GM21529 (cell line): ENCODE results near the gene MAGI1.
"Not testable (repeated sequence)": the region's sequence is repeated elsewhere in the genome, so short reads cannot be mapped to it uniquely, and the experiment has no call there.

ENCODE experiments used
- ATAC-seq: cut with Tn5 transposase; IDR thresholded peaks from one replicate; pipeline ENCODE4 v1.9.1; 2021; ENCODE audit not compliant: unreplicated experiment

MAGI1 gene

DNA sequence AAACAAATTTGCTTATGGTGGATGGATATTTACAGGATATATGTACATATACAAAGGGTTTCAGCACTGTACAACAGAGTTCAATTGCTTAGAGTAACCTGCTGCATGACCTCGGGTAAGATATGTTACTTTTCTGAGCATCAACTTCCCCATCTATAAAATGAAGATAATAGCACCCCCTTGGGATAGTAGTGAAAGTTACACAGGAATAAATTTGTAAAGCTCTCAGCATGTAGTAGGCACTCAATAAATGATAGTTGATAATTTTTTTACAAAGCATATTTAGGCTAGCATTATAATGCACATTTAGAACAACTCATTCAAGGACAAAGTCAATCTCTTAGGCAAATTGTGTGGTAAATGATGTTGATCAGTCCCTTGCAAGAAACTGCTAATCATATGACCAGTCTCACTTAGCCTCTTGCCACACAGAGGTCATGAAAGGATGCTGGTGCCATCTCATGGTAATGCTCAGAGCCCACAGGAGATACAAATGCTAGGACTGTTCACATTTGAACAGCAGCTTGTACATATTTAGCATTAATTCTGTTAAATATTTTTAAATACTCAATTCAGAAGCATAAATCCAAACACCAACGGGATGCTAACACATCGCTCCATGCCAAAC lies 123.9 kb downstream of the MAGI1 start:
- no peak for ATAC-seq

DNA sequence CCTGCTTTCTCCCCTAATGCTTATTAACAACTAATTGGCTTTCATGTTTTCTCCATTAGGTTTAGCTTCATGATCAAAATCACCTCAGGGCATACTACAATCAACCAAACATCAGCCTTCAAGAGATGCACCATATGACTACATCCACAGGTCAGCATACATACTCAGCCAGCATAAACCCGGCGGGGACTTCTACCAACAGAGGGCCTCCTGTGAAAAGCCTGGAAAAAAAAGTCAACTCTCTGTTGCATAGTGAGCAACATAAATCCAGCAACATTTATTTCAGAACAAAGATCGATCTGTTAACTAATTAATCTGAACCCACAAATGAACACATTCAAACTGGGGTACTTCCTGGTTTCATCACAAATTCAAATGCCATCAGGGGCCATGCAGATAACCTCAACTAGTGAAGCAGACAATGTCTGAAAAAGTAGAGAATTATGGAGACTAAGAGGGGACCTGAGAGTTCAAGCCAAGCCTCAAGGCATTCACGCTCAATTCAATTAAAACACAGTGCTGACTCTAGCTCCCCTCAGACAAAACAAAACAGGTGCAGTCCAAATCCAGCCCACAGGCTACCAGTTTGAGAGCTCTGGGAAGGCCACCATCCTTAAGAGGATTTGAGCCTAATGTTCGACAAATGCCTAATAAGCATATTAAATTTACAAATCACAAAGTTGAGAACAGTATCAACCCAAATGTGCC lies 124.5 kb downstream of the MAGI1 start:
- no peak for ATAC-seq

DNA sequence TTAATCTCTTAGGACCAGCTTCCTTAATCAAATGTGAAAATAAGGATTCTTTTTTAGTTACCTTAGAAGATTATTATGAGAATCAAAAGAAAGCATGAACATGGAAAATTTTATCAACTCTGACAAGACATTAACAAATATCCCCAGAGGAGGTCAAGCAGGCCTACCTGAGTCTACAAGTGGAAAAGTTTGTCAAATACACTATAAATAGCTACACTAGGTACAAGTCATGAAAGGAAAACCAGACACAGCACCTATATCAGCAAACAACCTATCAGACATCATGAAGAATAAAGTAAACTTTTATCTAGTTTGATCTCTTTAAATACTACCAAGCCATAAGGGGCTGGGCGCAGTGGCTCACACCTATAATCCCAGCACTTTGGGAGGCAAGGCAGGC lies 126.1 kb downstream of the MAGI1 start:
- ATAC-seq, result no peak

- no peak for ATAC-seq
Measured at GRCh38 chr3:65908588-65908987, 130.1 kb downstream of the MAGI1 start.

GRCh38 chr3:65907232-65908130 lies 131.2 kb downstream of the MAGI1 start:
- no peak for ATAC-seq

GRCh38 chr3:65905771-65906170 lies 132.9 kb downstream of the MAGI1 start:
- no peak for ATAC-seq

- no peak for ATAC-seq
Measured at GRCh38 chr3:65904016-65904415, 134.7 kb downstream of the MAGI1 start.

DNA sequence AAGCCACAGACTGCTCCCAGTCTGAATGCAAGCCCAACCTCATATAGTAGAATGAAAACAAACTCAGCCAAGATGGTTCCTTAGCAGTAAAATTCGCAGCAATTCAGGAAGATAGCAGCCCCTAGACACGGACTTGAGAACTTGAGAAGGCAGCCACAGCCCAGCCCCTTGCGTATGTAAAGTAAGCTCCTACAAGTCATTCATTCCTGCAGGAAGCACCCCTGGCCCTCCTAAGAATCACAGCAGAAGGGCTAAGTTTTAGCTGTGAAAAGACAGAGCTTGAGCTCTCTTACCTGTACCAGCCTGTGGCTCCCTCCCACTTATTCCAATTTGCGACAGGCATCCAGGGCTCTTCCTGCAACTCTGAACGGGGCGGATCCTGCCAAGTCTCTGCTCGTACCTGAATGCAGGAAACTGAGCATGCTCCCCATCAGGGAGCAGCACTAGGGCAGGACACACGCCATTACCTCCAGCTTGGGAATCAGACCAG lies 136.4 kb downstream of the MAGI1 start:
- no peak for ATAC-seq

DNA sequence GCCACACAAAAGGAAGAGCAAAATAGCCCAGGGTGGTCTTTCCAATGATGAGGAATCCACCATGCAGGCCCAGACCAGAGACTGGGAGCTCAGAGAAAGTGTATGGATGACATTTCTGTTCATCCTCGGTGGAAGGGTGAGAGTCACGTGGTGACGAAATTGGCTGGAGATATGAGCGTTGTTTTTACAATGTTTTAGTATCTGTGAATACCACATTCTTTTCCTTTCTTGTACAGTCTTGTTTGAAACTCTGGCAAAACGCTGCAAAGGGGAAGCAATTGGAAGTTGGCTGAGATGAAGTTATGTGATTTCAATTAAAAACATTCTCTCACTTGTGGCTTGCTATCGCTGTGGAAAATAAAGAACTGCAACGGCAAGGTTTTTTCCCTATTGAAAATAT lies 137.5 kb downstream of the MAGI1 start:
- no peak for ATAC-seq

DNA sequence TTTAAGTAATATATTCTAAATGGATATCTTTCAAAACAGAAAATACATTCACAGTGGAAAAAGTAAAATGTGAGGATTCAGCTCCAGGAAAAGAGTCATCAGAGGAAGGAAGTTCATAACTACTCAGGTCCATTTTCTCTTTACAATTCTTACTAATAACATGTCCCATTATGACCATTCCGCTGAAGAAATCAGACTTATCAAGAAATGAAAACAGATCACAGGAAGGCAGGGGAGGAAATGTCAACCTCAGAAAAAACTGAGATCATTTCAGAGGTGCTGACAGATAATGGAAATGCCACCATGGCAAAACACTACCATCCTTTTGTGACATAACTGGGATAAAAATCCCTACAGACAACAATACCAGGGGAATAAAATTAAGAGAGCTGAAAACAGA lies 139.5 kb downstream of the MAGI1 start:
- ATAC-seq, result no peak

- no peak for ATAC-seq
Measured at GRCh38 chr3:65897766-65898165, 141.0 kb downstream of the MAGI1 start.

DNA sequence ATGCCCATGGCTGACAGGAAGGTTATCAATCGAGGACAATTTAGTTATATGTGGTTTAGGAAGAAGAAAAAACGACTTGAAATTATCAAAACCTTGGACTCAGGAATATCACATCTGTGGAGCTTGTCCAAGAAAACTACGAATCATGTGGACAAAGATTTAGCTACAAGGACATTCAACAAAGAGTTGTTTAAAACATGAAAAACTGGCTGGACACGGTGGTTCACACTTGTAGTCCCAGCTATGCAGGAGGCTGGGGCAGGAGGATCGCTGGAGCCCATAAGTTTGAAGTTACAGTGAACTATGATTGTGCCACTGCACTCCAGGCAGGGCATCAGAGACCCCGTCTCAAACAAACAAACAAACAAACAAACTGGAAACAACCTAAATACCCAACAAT lies 142.4 kb downstream of the MAGI1 start:
- ATAC-seq, result no peak

DNA sequence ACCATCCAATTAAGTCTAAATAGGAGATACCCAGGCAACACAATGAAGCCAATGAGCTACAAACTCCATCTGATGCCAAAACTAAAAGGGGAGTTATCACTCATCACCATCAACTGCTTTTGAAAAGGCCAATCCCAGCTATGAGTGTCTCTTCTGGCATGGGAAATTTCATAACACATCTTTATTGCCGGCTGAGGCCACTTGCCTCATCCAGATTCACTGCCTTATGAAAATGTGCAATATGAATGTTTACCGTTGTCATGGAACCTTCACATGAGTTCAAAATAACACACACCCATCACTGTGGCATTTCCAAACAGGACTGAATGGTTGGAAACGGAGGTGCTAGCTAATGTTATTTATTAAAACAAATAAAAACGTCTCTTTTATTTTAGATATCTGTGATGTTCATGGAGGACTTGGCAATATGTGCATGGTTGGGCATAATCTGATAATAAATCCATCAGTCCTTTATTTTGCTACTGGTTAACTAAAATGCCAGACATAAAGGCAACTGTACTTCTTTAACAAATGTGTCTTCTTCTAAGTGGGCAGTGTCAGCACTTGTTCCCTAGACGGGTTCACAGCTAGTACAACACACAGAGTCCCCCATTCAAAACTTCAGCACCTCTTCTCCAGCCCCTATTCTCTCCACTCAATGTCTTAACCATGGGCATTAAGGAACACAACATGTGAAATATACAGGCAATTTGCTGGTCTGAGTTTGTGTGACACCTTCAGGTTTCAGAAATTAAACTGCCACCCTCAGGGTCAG lies 143.9 kb downstream of the MAGI1 start:
- no peak for ATAC-seq

- no peak for ATAC-seq
Measured at GRCh38 chr3:65894126-65894525, 144.6 kb downstream of the MAGI1 start.

DNA sequence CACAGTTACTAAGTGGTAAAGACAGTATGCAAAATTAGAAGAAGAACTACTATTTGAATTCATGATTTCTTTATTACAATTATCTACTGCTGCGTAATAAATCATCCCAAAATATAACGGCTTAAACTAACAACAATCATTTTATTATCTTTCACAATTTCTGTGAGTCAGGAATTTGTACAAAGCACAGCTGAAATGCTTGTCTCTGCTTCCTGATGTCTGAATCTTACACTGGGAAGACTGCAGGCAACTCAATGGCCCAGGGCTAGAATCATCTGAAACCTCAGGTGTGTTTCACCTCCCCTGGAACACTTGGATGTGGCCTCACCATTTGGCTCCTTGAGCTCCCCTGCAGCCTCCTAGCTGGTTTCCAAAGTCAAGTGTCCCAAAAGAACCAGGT lies 145.1 kb downstream of the MAGI1 start:
- no peak for ATAC-seq

- not testable (repeated sequence) for ATAC-seq
Measured at GRCh38 chr3:65891477-65891876, 147.2 kb downstream of the MAGI1 start.

DNA sequence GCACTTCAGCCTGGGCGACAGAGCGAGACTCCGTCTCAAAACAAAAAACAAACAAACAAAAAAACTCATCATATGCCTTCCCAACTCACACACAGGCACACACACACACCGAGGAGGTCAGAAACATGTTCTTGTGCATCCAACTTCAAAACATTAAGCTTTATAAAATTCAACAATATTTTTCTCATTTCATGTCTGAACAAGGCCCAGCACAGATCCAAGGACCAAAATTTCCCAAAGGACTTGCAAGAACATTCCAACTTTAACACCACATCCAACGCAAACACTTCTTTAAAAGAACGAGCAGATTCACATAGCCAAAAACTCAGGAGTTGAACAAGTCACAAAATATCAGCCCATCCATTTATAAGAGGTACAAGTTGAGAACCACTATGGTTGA lies 148.4 kb downstream of the MAGI1 start:
- ATAC-seq, result no peak

- ATAC-seq, result no peak
Measured at GRCh38 chr3:65889707-65890099, 149.0 kb downstream of the MAGI1 start.

GRCh38 chr3:65888980-65889706 lies 149.6 kb downstream of the MAGI1 start:
- no peak for ATAC-seq

DNA sequence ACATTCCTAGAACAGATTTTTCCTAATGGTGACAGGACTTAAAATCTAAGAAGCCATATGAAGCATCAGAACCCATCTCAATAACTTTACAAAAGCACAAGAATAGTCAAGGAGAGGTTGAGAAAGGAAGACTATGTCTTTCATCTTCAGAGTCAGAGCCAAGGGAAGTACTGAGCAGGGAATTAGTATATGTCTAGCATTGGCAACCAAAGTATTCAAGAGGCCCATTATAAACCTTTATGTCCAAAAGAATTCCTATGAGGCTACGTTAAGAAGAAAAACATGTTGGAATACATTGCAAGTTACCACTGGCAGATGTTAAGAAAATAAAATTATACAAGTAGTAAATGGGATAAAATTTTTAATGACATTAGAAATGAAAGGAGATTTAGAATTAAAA lies 150.5 kb downstream of the MAGI1 start:
- no peak for ATAC-seq
